Right lobe of liver (tissue), 4 donors: ENCODE data around the gene NCBP1.
"Not testable (repeated sequence)": the region's sequence is repeated elsewhere in the genome, so short reads cannot be mapped to it uniquely, and the experiment has no call there.

Experiments
- CTCF ChIP-seq, 4 donors: fragments of 200-600 bp in 3 of 4; fragments of 450-650 bp in 1 of 4; IDR thresholded peaks; one replicate each; pipeline versions ENCODE4 v1.5.1 to v1.8.0; 2016 to 2022; ENCODE audit warnings: antibody characterized with exemption in 4 of 4, mild to moderate bottlenecking in 2 of 4
- POLR2A ChIP-seq: fragments of 450-650 bp; IDR thresholded peaks from one replicate; pipeline ENCODE4 v1.6.1; 2017; ENCODE audit warnings: antibody characterized with exemption, mild to moderate bottlenecking
- donor health status: DM: no; HTN: no; CAD: no.
- donor health status: DM: no; HTN: no; CAD: no.
- donor health status: DM: no; HTN: yes; CAD: no.

GRCh38 chr9:97699824-97700223 lies 66.2 kb downstream of the NCBP1 start:
- TF ChIP-seq CTCF (IDR thresholded peaks at IDR 0.05); POLR2A: not testable (repeated sequence)
